Activated CD8-positive, alpha-beta memory T cell treated with anti-CD3 and anti-CD28 coated beads for 24 hours (primary cell): ENCODE results near the gene PER1.

Source experiments
- DNase-seq: peaks from one replicate; pipeline ENCODE4 v3.0.0-alpha.2; 2020

PER1 gene

DNA sequence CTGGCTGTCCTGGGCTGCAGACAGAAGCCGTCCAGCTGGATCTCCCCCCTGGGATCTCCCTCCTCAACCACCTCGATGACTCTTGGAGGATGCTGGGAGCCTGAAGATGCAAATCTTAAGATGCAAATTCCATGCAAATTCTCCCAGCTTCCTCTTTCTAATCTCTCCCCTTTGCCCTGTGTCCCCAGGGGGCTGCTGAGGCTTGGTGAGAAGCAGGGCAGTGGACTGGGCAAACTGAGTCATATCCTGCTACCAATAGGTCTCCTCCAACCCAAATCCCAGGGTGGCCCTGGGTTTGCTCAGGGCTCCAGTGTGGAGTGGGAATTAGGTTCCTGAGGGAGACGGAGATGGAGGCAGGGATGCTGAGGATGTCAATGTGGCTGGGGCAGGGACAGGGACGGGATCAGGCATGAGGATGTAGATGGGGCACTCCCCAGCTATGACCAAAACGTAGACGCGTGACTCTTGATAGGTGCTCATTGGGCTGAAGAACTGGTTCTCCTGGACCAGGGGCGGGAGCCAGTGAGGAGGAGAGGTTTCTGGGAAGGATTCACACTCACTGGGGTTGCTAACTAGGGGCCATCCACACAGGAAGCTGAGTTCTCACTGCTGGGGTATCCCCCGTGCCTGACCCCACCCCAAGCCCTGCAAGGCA, 61.0 kb downstream of the PER1 start:
- DNase-seq, result no peak
